K562 (cell line): Measurements from ENCODE around the gene MLN. TPM values are rescaled to one million over a fixed set of nuclear protein-coding genes. Genes with fewer than 3 reads are reported as not detected.

ENCODE experiments used
- CCNT2 ChIP-seq: IDR thresholded peaks from 2 replicates; pipeline ENCODE4 v1.6.1; 2011; ENCODE audit warnings: borderline replicate concordance, low read depth, mild to moderate bottlenecking, moderate library complexity, mixed read lengths, low read length; ENCODE audit not compliant: insufficient read length; ENCODE audit errors: extremely low read depth
- ELK1 ChIP-seq: sonication (generic); formaldehyde crosslinking; IDR thresholded peaks from 2 replicates; pipeline ENCODE4 v1.8.1; 2022; ENCODE audit warnings: missing genetic modification reagents
- FOXO4 ChIP-seq: fragments of 450-650 bp; formaldehyde crosslinking; IDR thresholded peaks from 2 replicates; pipeline ENCODE4 v1.4.0; 2020; ENCODE audit warnings: mild to moderate bottlenecking, moderate library complexity
- GATAD2B ChIP-seq: fragments of 450-650 bp; IDR thresholded peaks from 2 replicates; pipeline ENCODE4 v1.6.1; 2017; ENCODE audit warnings: mild to moderate bottlenecking, borderline replicate concordance
- JUND ChIP-seq, 2 experiments: IDR thresholded peaks; 2 replicates in 1 of 2; 3 replicates in 1 of 2; pipeline ENCODE4 v1.6.1; 2011; ENCODE audit warnings: borderline replicate concordance in 2 of 2, low read depth in 2 of 2, low read length in 2 of 2, improper control_type of control experiment in 1 of 2, missing biosample characterization in 1 of 2, missing genetic modification characterization in 1 of 2, missing genetic modification reagents in 1 of 2
- NCOA6 ChIP-seq: fragments of 450-650 bp; IDR thresholded peaks from 2 replicates; pipeline ENCODE4 v1.6.1; 2017; ENCODE audit warnings: mild to moderate bottlenecking
- NCOR1 ChIP-seq: fragments of 450-650 bp; IDR thresholded peaks from 2 replicates; pipeline ENCODE4 v1.6.1; 2016; ENCODE audit warnings: mild to moderate bottlenecking, moderate library complexity
- RBM22 ChIP-seq: fragments of 200-400 bp; formaldehyde crosslinking; IDR thresholded peaks from 2 replicates; pipeline ENCODE4 v1.6.1; 2018; ENCODE audit warnings: low read length, low read depth; ENCODE audit not compliant: poor library complexity, severe bottlenecking
- RUNX1 ChIP-seq: sonication (generic); IDR thresholded peaks from 2 replicates; pipeline ENCODE4 v1.6.1; 2016; ENCODE audit warnings: antibody characterized with exemption, low read depth
- SMAD2 ChIP-seq: fragments of 150-350 bp; IDR thresholded peaks from 2 replicates; pipeline ENCODE4 v1.6.1; 2014; ENCODE audit warnings: low read depth, mild to moderate bottlenecking, low read length
- TFE3 ChIP-seq: fragments of 450-650 bp; formaldehyde crosslinking; IDR thresholded peaks from 2 replicates; pipeline ENCODE4 v1.4.0; 2020; ENCODE audit warnings: mild to moderate bottlenecking, mixed read lengths
- THAP7 ChIP-seq: fragments of 250-450 bp; sonication (Bioruptor Pico); IDR thresholded peaks from 2 replicates; pipeline ENCODE4 v1.5.0; 2021
- U2AF2 ChIP-seq: fragments of 200-400 bp; formaldehyde crosslinking; optimal IDR thresholded peaks from 2 replicates; pipeline ENCODE3; 2017; ENCODE audit warnings: low read depth, mild to moderate bottlenecking, low read length
- ZBTB43 ChIP-seq: sonication (generic); formaldehyde crosslinking; IDR thresholded peaks from 2 replicates; pipeline ENCODE4 v1.8.0; 2023; ENCODE audit warnings: mild to moderate bottlenecking, missing genetic modification reagents
- ZFP1 ChIP-seq: fragments of 450-650 bp; formaldehyde crosslinking; IDR thresholded peaks from 2 replicates; pipeline ENCODE4 v1.4.0; 2020; ENCODE audit warnings: mild to moderate bottlenecking, mixed read lengths
- ZHX1 ChIP-seq: fragments of 150-350 bp; conservative IDR thresholded peaks from 2 replicates; pipeline ENCODE4 v1.6.1; 2014; ENCODE audit warnings: low read length
- ZNF354B ChIP-seq: fragments of 250-450 bp; sonication (Bioruptor Pico); IDR thresholded peaks from 2 replicates; pipeline ENCODE4 v1.4.0; 2020
- polyA plus RNA-seq, 8 experiments: library from polyadenylated mRNA; depleted of rRNA in 4 of 8; stranded (reverse) in 5 of 8; unstranded in 3 of 8; fragments of >200 nt; fragmentation: Nextera tagmentation in 2 of 8; fragmentation: Illumina TruSeq in 1 of 8; extraction: Ambion mirVana in 2 of 8; extraction: Trizol in 1 of 8; gene quantifications; 2 replicates each; pipeline versions ENCODE4 v1.2.1 to v1.2.3, GENCODE V29; 2011 to 2014; ENCODE audit warnings: inconsistent platforms in 1 of 8, missing spikeins in 1 of 8
- total RNA-seq, 7 experiments: library from RNA; depleted of rRNA in 6 of 7; stranded (reverse); fragments of >200 nt in 6 of 7; fragmentation: Illumina TruSeq in 2 of 7; extraction: Trizol in 2 of 7; gene quantifications; 2 replicates each; pipeline versions ENCODE4 v1.2.1 to v1.2.3, GENCODE V29; 2011 to 2021; ENCODE audit warnings: low replicate concordance in 1 of 7

MLN gene
- total and polyA plus RNA-seq, 9 of the 15 experiments (the other 6 are each of a cell fraction or from before 2014, with no cell fraction given): not detected

- no peak for TF ChIP-seq TFE3 (CRISPR knock-in tag)
- TF ChIP-seq FOXO4 (CRISPR knock-in tag): no peak
- no peak for TF ChIP-seq U2AF2
- no peak for TF ChIP-seq ZFP1 (CRISPR knock-in tag)
- no peak for TF ChIP-seq ELK1
- TF ChIP-seq RUNX1: no peak
- peak; percentile 76 for TF ChIP-seq CCNT2
- peak; percentile 99 for TF ChIP-seq ZHX1
- no peak for TF ChIP-seq SMAD2
- TF ChIP-seq THAP7 (CRISPR knock-in tag): peak; percentile 100
- TF ChIP-seq NCOR1: no peak; the same call in 1 of the 2 replicates
- TF ChIP-seq NCOA6: no peak
- TF ChIP-seq RBM22: peak; percentile 55
- TF ChIP-seq ZBTB43 (CRISPR knock-in tag): no peak
- TF ChIP-seq JUND (IDR thresholded peaks at IDR 0.05; ENCODE audit: borderline replicate concordance, low read depth, low read length): peak; percentile 70
- TF ChIP-seq JUND (tag; IDR thresholded peaks at IDR 0.05; ENCODE audit: borderline replicate concordance, low read depth, low read length): peak; percentile 74; the same call in 1 of the 3 replicates
- TF ChIP-seq GATAD2B: peak; percentile 72
- 0 out of 2 replicates have a peak, but pooled peaks have one; percentile 11 for TF ChIP-seq ZNF354B (CRISPR knock-in tag)
Observed at GRCh38 chr6:33788694-33789549, 14.9 kb downstream of the MLN start, which contains the start of gene LEMD2 (continued).
